SK-N-SH (cell line): ENCODE results near the gene HCST. TPM values are rescaled to one million over a fixed set of nuclear protein-coding genes. Genes with fewer than 3 reads are reported as not detected.
"Not testable (repeated sequence)": the region's sequence is repeated elsewhere in the genome, so short reads cannot be mapped to it uniquely, and the experiment has no call there.

Source experiments
- CTCF ChIA-PET: fragments of 300-600, 350-600 bp; formaldehyde crosslinking; extraction: SDS; loops from one replicate; lab custom pipeline; 2021; lab: Yijun Ruan, JAX
- POLR2A ChIA-PET: fragments of 350-600 bp; sonication (Branson Sonifier 250); formaldehyde crosslinking; extraction: SDS; loops from one replicate; lab custom pipeline; 2020; ENCODE audit warnings: antibody characterized with exemption, inconsistent platforms; lab: Yijun Ruan, JAX
- DNase-seq: peaks from one replicate; pipeline ENCODE4 v3.0.0; 2012
- H2AFZ ChIP-seq: fragments of 200-600 bp; sonication (generic); 2 replicates; pipeline ENCODE4 v1.8.1; 2016; ENCODE audit warnings: antibody characterized with exemption, mild to moderate bottlenecking, low read depth
- H3F3A ChIP-seq: fragments of 200-600 bp; sonication (generic); replicated peaks from 2 replicates; pipeline ENCODE3; 2016; ENCODE audit warnings: antibody characterized with exemption, mild to moderate bottlenecking; ENCODE audit not compliant: insufficient read depth
- H3K27ac ChIP-seq, 2 experiments: fragments of 200-500 bp in 1 of 2; fragments of 200-600 bp in 1 of 2; sonication (Bioruptor generic) in 1 of 2; sonication (generic), shearing (Covaris generic) in 1 of 2; 2 replicates each; pipeline versions ENCODE4 v1.5.1 to v1.6.1; 2014 to 2016; ENCODE audit warnings: low read depth in 2 of 2, inconsistent platforms in 1 of 2, low read length in 1 of 2, mild to moderate bottlenecking in 1 of 2, mixed read lengths in 1 of 2
- H3K27me3 ChIP-seq: fragments of 200-600 bp; sonication (generic), shearing (Covaris generic); 2 replicates; pipeline ENCODE4 v1.6.1; 2016; ENCODE audit warnings: mixed run types; ENCODE audit not compliant: insufficient read depth
- H3K36me3 ChIP-seq, 2 experiments: fragments of 200-500 bp in 1 of 2; fragments of 200-600 bp in 1 of 2; sonication (Bioruptor generic) in 1 of 2; sonication (generic) in 1 of 2; replicated peaks in 1 of 2; 2 replicates each; pipeline versions ENCODE3 to v1.5.1; 2014 to 2016; ENCODE audit warnings: low read length in 1 of 2, mild to moderate bottlenecking in 1 of 2; ENCODE audit not compliant: insufficient read depth in 2 of 2, control insufficient read depth in 1 of 2
- H3K4me1 ChIP-seq, 2 experiments: fragments of 200-500 bp in 1 of 2; fragments of 200-600 bp in 1 of 2; sonication (Bioruptor generic) in 1 of 2; sonication (generic), shearing (Covaris generic) in 1 of 2; 2 replicates each; pipeline versions ENCODE4 v1.5.1 to v1.6.1; 2014 to 2016; ENCODE audit warnings: low read depth in 1 of 2, low read length in 1 of 2, mixed run types in 1 of 2; ENCODE audit not compliant: insufficient read depth in 2 of 2, control insufficient read depth in 1 of 2
- H3K4me2 ChIP-seq: fragments of 200-600 bp; sonication (generic), shearing (Covaris generic); 2 replicates; pipeline ENCODE4 v1.6.1; 2017; ENCODE audit warnings: mixed run types
- H3K4me3 ChIP-seq, 2 experiments: fragments of 200-500 bp in 1 of 2; fragments of 200-600 bp in 1 of 2; sonication (Bioruptor generic) in 1 of 2; sonication (generic), shearing (Covaris generic) in 1 of 2; 2 replicates each; pipeline versions ENCODE4 v1.5.1 to v1.8.1; 2014 to 2016; ENCODE audit warnings: low read depth in 2 of 2, inconsistent platforms in 1 of 2, low read length in 1 of 2, mild to moderate bottlenecking in 1 of 2, mixed read lengths in 1 of 2, moderate library complexity in 1 of 2
- H3K79me2 ChIP-seq: fragments of 200-600 bp; sonication (generic); 2 replicates; pipeline ENCODE4 v1.8.1; 2017; ENCODE audit warnings: mild to moderate bottlenecking; ENCODE audit not compliant: insufficient read depth
- H3K9ac ChIP-seq: fragments of 200-600 bp; sonication (generic); 2 replicates; pipeline ENCODE4 v1.6.1; 2017; ENCODE audit warnings: mixed run types
- H3K9me2 ChIP-seq: fragments of 200-600 bp; sonication (generic); 2 replicates; pipeline ENCODE4 v1.6.1; 2017; ENCODE audit warnings: mixed run types
- H3K9me3 ChIP-seq: fragments of 200-600 bp; sonication (generic); 2 replicates; pipeline ENCODE4 v1.6.1; 2017; ENCODE audit warnings: mixed run types, mild to moderate bottlenecking, moderate library complexity
- H4K20me1 ChIP-seq: fragments of 200-600 bp; sonication (generic); 2 replicates; pipeline ENCODE4 v1.6.1; 2017; ENCODE audit warnings: mild to moderate bottlenecking, mixed run types; ENCODE audit not compliant: insufficient read depth
- ELF1 ChIP-seq: IDR thresholded peaks from 2 replicates; pipeline ENCODE4 v1.4.0; 2012
- EZH2phosphoT487 ChIP-seq: fragments of 200-600 bp; sonication (generic); IDR thresholded peaks from 2 replicates; pipeline ENCODE4 v1.6.1; 2017; ENCODE audit warnings: low read depth, mixed run types, mild to moderate bottlenecking, antibody characterized with exemption, moderate library complexity, borderline replicate concordance
- FOXJ3 ChIP-seq: sonication (generic); formaldehyde crosslinking; IDR thresholded peaks from 2 replicates; pipeline ENCODE4 v1.5.1; 2020; ENCODE audit warnings: mild to moderate bottlenecking, missing genetic modification reagents
- FOXM1 ChIP-seq: IDR thresholded peaks from 2 replicates; pipeline ENCODE4 v1.4.0; 2012; ENCODE audit warnings: low read depth, mild to moderate bottlenecking
- MXI1 ChIP-seq: IDR thresholded peaks from 2 replicates; pipeline ENCODE4 v1.6.1; 2012; ENCODE audit warnings: mild to moderate bottlenecking, low read depth, low read length, improper control_type of control experiment
- NRF1 ChIP-seq: IDR thresholded peaks from 2 replicates; pipeline ENCODE4 v1.6.1; 2012; ENCODE audit warnings: low read depth, mild to moderate bottlenecking, low read length
- POLR2AphosphoS5 ChIP-seq: IDR thresholded peaks from 2 replicates; pipeline ENCODE4 v1.6.1; 2012; ENCODE audit warnings: low read depth, low read length
- RAD21 ChIP-seq: IDR thresholded peaks from 2 replicates; pipeline ENCODE4 v1.6.1; 2012; ENCODE audit warnings: mild to moderate bottlenecking, low read length
- RCOR1 ChIP-seq: fragments of 150-350 bp; IDR thresholded peaks from 2 replicates; pipeline ENCODE4 v1.6.1; 2017; ENCODE audit warnings: antibody characterized with exemption, low read length
- SIN3A ChIP-seq: IDR thresholded peaks from 2 replicates; pipeline ENCODE4 v1.6.1; 2012; ENCODE audit warnings: low read depth, mild to moderate bottlenecking, low read length, moderate library complexity, borderline replicate concordance
- TAF1 ChIP-seq: IDR thresholded peaks from 2 replicates; pipeline ENCODE4 v1.6.1; 2012; ENCODE audit warnings: low read depth, mild to moderate bottlenecking, low read length, moderate library complexity, borderline replicate concordance
- WGBS: methylation state at CpG from one replicate; pipeline ENCODE4 v1.1.6; 2017; ENCODE audit warnings: low lambda C conversion rate; 5-methylcytosine and 5-hydroxymethylcytosine counted together
- polyA plus RNA-seq, 3 experiments: library from polyadenylated mRNA; depleted of rRNA; stranded (reverse); fragments of >200 nt; gene quantifications; 2 replicates each; pipeline ENCODE4 v1.2.3, GENCODE V29; 2012
- TF ChIP-seq, protein P1 (sequence below): IDR thresholded peaks from 2 replicates; pipeline ENCODE4 v1.4.0; 2012; ENCODE audit warnings: low read depth, borderline replicate concordance
- TF ChIP-seq, protein P2 (sequence below): fragments of 150-350 bp; IDR thresholded peaks from 2 replicates; pipeline ENCODE4 v1.6.1; 2017; ENCODE audit warnings: antibody characterized with exemption, low read length, low read depth, borderline replicate concordance
- TF ChIP-seq, protein P3 (sequence below): fragments of 200-600 bp; sonication (generic); IDR thresholded peaks from 2 replicates; pipeline ENCODE4 v1.6.1; 2017; ENCODE audit warnings: antibody characterized with exemption, mild to moderate bottlenecking, moderate library complexity
- TF ChIP-seq, protein P4 (sequence below): fragments of 150-350 bp; IDR thresholded peaks from 2 replicates; pipeline ENCODE4 v1.6.1; 2016; ENCODE audit warnings: mild to moderate bottlenecking, low read depth, low read length
- TF ChIP-seq, protein P5 (sequence below): IDR thresholded peaks from 2 replicates; pipeline ENCODE4 v1.4.0; 2012; ENCODE audit warnings: low read depth

HCST gene
- polyA plus RNA-seq, 1 of the 3 experiments (the other 2 are of a cell fraction) = 0.59 TPM

DNA sequence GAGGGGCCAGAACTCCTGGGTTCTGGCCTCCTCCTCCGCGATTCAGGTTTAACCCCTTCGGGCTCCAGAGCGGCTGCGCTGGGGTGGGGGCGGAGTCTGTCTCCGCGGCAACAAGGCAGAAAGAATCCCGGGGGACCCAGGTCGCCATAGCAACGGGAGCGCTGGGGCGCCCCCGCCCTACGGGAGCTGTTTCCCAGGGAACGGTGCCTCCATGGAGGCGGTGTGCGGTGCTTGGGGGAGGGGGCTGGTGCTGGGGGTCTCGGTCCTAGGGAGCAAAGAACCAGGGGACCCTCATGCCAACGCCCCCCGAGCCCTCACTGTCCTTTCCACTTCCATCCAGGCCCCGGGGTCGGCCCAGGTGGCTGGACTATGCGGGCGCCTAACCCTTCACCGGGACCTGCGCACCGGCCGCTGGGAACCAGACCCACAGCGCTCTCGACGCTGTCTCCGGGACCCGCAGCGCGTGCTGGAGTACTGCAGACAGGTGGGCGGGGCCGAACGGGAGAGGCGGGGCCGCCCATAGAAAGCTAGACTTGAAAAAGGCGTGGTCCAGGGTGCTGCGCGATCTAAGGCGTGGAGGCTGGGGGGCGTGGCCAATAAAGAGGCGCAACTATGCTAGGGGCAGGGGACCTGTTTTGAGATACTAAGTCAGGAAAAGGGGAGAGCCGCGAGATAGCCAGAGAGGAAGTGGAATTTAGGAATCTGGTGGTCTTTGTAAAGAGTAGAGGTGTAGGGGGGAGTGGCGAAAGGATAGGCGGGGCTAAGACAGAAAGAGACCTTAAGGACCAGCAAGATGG is 32.8 kb upstream of the HCST start:
- TF ChIP-seq POLR2AphosphoS5 (no peak), SIN3A (0 out of 2 replicates have a peak, but pooled peaks have one; percentile 44), EZH2phosphoT487 (no peak), FOXJ3 (CRISPR knock-in tag) (no peak), RCOR1 (no peak), RAD21 (no peak), NRF1 (peak; percentile 39; the same call in 1 of the 2 replicates), FOXM1 (no peak), TAF1 (no peak), ELF1 (no peak), MXI1 (peak; percentile 96)
- TF ChIP-seq, protein P1, sequence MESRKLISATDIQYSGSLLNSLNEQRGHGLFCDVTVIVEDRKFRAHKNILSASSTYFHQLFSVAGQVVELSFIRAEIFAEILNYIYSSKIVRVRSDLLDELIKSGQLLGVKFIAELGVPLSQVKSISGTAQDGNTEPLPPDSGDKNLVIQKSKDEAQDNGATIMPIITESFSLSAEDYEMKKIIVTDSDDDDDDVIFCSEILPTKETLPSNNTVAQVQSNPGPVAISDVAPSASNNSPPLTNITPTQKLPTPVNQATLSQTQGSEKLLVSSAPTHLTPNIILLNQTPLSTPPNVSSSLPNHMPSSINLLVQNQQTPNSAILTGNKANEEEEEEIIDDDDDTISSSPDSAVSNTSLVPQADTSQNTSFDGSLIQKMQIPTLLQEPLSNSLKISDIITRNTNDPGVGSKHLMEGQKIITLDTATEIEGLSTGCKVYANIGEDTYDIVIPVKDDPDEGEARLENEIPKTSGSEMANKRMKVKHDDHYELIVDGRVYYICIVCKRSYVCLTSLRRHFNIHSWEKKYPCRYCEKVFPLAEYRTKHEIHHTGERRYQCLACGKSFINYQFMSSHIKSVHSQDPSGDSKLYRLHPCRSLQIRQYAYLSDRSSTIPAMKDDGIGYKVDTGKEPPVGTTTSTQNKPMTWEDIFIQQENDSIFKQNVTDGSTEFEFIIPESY = no peak
- TF ChIP-seq, protein P2, sequence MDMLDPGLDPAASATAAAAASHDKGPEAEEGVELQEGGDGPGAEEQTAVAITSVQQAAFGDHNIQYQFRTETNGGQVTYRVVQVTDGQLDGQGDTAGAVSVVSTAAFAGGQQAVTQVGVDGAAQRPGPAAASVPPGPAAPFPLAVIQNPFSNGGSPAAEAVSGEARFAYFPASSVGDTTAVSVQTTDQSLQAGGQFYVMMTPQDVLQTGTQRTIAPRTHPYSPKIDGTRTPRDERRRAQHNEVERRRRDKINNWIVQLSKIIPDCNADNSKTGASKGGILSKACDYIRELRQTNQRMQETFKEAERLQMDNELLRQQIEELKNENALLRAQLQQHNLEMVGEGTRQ = no peak
- TF ChIP-seq, protein P3, sequence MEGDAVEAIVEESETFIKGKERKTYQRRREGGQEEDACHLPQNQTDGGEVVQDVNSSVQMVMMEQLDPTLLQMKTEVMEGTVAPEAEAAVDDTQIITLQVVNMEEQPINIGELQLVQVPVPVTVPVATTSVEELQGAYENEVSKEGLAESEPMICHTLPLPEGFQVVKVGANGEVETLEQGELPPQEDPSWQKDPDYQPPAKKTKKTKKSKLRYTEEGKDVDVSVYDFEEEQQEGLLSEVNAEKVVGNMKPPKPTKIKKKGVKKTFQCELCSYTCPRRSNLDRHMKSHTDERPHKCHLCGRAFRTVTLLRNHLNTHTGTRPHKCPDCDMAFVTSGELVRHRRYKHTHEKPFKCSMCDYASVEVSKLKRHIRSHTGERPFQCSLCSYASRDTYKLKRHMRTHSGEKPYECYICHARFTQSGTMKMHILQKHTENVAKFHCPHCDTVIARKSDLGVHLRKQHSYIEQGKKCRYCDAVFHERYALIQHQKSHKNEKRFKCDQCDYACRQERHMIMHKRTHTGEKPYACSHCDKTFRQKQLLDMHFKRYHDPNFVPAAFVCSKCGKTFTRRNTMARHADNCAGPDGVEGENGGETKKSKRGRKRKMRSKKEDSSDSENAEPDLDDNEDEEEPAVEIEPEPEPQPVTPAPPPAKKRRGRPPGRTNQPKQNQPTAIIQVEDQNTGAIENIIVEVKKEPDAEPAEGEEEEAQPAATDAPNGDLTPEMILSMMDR = no peak
- TF ChIP-seq, protein P4, sequence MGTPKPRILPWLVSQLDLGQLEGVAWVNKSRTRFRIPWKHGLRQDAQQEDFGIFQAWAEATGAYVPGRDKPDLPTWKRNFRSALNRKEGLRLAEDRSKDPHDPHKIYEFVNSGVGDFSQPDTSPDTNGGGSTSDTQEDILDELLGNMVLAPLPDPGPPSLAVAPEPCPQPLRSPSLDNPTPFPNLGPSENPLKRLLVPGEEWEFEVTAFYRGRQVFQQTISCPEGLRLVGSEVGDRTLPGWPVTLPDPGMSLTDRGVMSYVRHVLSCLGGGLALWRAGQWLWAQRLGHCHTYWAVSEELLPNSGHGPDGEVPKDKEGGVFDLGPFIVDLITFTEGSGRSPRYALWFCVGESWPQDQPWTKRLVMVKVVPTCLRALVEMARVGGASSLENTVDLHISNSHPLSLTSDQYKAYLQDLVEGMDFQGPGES = no peak
- TF ChIP-seq, protein P5, sequence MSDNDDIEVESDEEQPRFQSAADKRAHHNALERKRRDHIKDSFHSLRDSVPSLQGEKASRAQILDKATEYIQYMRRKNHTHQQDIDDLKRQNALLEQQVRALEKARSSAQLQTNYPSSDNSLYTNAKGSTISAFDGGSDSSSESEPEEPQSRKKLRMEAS = peak; percentile 94
- POLR2A ChIA-PET = interaction anchor here (0.9 to 1.4 kb wide), 6 partner anchors 13 to 129 kb away, joined by 3 to 6 read pairs (median 4); partner anchors contain the start of gene KIRREL2
- under 1% methylated on average over 34 of the region's 51 CpGs for WGBS

DNA sequence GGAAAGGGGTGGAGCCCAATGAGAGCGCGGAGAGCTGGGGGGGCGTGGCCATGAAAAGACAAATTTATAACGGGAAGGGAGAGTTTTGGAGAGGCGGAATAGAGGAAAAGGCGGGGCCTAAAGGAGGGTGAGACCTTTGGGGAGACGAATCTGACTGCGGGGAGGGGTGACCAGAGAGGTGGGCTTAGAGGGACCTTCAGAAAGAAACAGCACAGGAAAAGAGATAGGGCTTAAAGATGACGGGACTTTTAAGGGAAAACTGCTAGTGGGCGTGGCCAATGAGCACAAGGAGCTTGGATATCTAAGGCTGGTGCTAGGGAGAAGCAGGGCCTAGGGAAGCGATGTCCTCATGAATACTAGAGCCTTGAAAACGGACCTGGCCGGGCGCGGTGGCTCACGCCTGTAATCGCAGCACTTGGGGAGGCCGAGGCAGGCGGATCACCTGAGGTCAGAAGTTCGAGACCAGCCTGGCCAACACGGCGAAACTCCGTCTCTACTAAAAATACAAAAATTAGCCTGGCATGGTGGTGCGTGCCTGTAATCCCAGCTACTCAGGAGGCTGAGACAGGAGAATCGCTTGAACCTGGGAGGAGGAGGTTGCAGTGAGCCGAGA is 32.1 kb upstream of the HCST start:
- H3K36me3 ChIP-seq, H3K79me2 ChIP-seq, H2AFZ ChIP-seq, H3F3A ChIP-seq, H3K9me3 ChIP-seq, H3K27me3 ChIP-seq, H3K9me2 ChIP-seq, H4K20me1 ChIP-seq, H3K9ac ChIP-seq: not testable (repeated sequence)
- ChIA-PET POLR2A (interaction anchor here (0.9 to 1.3 kb wide), 4 partner anchors 14 to 113 kb away, joined by 3 to 6 read pairs (median 4); partner anchors contain the start of gene KIRREL2), CTCF (interaction anchor here (0.6 to 4.2 kb wide), 7 partner anchors 9 to 124 kb away, joined by 3 to 18 read pairs (median 4); partner anchors contain the start of genes NFKBID and NPHS1)
- Histone ChIP-seq H3K27ac (peak overlapping the region in 1 of 2 experiments; percentile 75; a peak in 1 of 4 replicates), H3K4me2 (peak overlapping the region; percentile 96), H3K4me3 (peak overlapping the region; percentile 52 to 60; a peak in 3 of 4 replicates), H3K4me1 (peaks cover 7 to 11% of the 10 kb centered on the region in 2 experiments; a peak in 2 of 4 replicates)
- 57% methylated on average over 26 of the region's 26 CpGs for WGBS
- DNase-seq = peak; percentile 83

More for the DNA sequence above, 32.8 kb upstream of the HCST start:
- DNase-seq = peak; percentile 89
- H2AFZ ChIP-seq = peak overlapping the region; percentile 76; the same call in 1 of the 2 replicates
- no peaks in the 10 kb centered on the region for H3K9me3 ChIP-seq
- CTCF ChIA-PET = interaction anchor here (0.6 to 4.2 kb wide), 9 partner anchors 8 to 139 kb away, joined by 3 to 18 read pairs (median 4); partner anchors contain the start of genes NFKBID and NPHS1
- no peaks in the 10 kb centered on the region for H3K9me2 ChIP-seq
- no peak overlapping the region for H3K9ac ChIP-seq
- H3K36me3 ChIP-seq = no peaks in the 10 kb centered on the region
- peak overlapping the region; percentile 96 for H3K4me2 ChIP-seq
- H3K79me2 ChIP-seq = no peaks in the 10 kb centered on the region
- H3F3A ChIP-seq = no peaks in the 10 kb centered on the region
- H3K27me3 ChIP-seq = no peaks in the 10 kb centered on the region
- H3K4me1 ChIP-seq = peaks cover 7 to 11% of the 10 kb centered on the region in 2 experiments; a peak in 2 of 4 replicates
- H3K27ac ChIP-seq = peak overlapping the region in 1 of 2 experiments; percentile 75; a peak in 2 of 4 replicates
- no peaks in the 10 kb centered on the region for H4K20me1 ChIP-seq
- H3K4me3 ChIP-seq = peak overlapping the region; percentile 52 to 60
